Measurements from ENCODE around the gene STARD3.

Gene STARD3

GRCh38 chr17:39638317-39638716 is 1.4 kb downstream of the STARD3 start:
- no peak for DNase-seq (ENCODE audit: low read depth in 3 of 3)

- DNase-seq (ENCODE audit: low read depth in 3 of 3): no peak
These were observed 2.1 kb downstream of the STARD3 start for GRCh38 chr17:39639043-39639442.

GRCh38 chr17:39639566-39640458 is 2.9 kb downstream of the STARD3 start:
- DNase-seq (ENCODE audit: low read depth in 3 of 3): no peak

- no peak for DNase-seq (ENCODE audit: low read depth in 3 of 3)
These were observed 3.7 kb downstream of the STARD3 start for GRCh38 chr17:39640591-39641031.

- no peak for DNase-seq (ENCODE audit: low read depth in 3 of 3)
These were observed 4.2 kb downstream of the STARD3 start for GRCh38 chr17:39641097-39641496.

GRCh38 chr17:39641883-39642282 is 4.9 kb downstream of the STARD3 start:
- no peak for DNase-seq (ENCODE audit: low read depth in 3 of 3)

- DNase-seq (ENCODE audit: low read depth in 3 of 3): no peak
These were observed 5.5 kb downstream of the STARD3 start for GRCh38 chr17:39642291-39643074.

- DNase-seq (ENCODE audit: low read depth in 3 of 3): no peak
These were observed 6.3 kb downstream of the STARD3 start for GRCh38 chr17:39643271-39643670.

- DNase-seq (ENCODE audit: low read depth in 3 of 3): no peak
These were observed 10.3 kb downstream of the STARD3 start for GRCh38 chr17:39647256-39647655.

- no peak for DNase-seq (ENCODE audit: low read depth in 3 of 3)
These were observed 11.8 kb downstream of the STARD3 start for GRCh38 chr17:39648616-39649366.

- no peak for DNase-seq (ENCODE audit: low read depth in 3 of 3)
These were observed 13.2 kb downstream of the STARD3 start for GRCh38 chr17:39650121-39650579.

- DNase-seq (ENCODE audit: low read depth in 3 of 3): no peak
These were observed 15.1 kb downstream of the STARD3 start for GRCh38 chr17:39651923-39652586.

GRCh38 chr17:39652587-39653315 is 15.8 kb downstream of the STARD3 start:
- DNase-seq (ENCODE audit: low read depth in 3 of 3): no peak

GRCh38 chr17:39653316-39653661 is 16.3 kb downstream of the STARD3 start:
- DNase-seq (ENCODE audit: low read depth in 3 of 3): no peak

GRCh38 chr17:39653662-39654331 is 16.9 kb downstream of the STARD3 start:
- DNase-seq (ENCODE audit: low read depth in 3 of 3): peak; percentile 64 to 79 (median 70)

GRCh38 chr17:39655105-39655504 is 18.2 kb downstream of the STARD3 start:
- DNase-seq (ENCODE audit: low read depth in 3 of 3): no peak

GRCh38 chr17:39658346-39658745 is 21.4 kb downstream of the STARD3 start:
- DNase-seq (ENCODE audit: low read depth in 3 of 3): no peak

- no peak for DNase-seq (ENCODE audit: low read depth in 3 of 3)
These were observed 21.8 kb downstream of the STARD3 start for GRCh38 chr17:39658760-39659159.

- DNase-seq (ENCODE audit: low read depth in 3 of 3): no peak
These were observed 22.5 kb downstream of the STARD3 start for GRCh38 chr17:39659279-39660010.

- no peak for DNase-seq (ENCODE audit: low read depth in 3 of 3)
These were observed 23.0 kb downstream of the STARD3 start for GRCh38 chr17:39660011-39660360.

Data from stimulated activated CD4-positive, alpha-beta T cell treated with anti-CD3 and anti-CD28 coated beads, TNF-alpha, amount 100 ng/mL, for 24 hours (primary cell).